ENCODE data around the gene GLTPD2.

- TF ChIP-seq CTCF (IDR thresholded peaks at IDR 0.05), result no peak
- TF ChIP-seq POLR2A (IDR thresholded peaks at IDR 0.05), result no peak
These were observed 20.5 kb upstream of the GLTPD2 start for GRCh38 chr17:4768298-4768697.
